GM12892 (cell line): Measurements from ENCODE around the gene CLPTM1.
A peak's percentile ranks its signal among the peaks of the same experiment; 100 is the strongest.
"Not testable (repeated sequence)": the region's sequence is repeated elsewhere in the genome, so short reads cannot be mapped to it uniquely, and the experiment has no call there.

ENCODE experiments used
- DNase-seq: peaks from one replicate; pipeline ENCODE4 v3.0.0; 2011; ENCODE audit not compliant: insufficient read length
- FAIRE-seq: peaks from 2 replicates; lab custom pipeline; 2011; peaks lifted over from hg19 to GRCh38; lab: Jason Lieb, UNC
- POLR2A ChIP-seq: IDR thresholded peaks from 2 replicates; pipeline ENCODE4 v1.6.1; 2011; ENCODE audit warnings: low read depth, low read length, control low read depth
- POLR2AphosphoS5 ChIP-seq: IDR thresholded peaks from 2 replicates; pipeline ENCODE4 v1.6.1; 2011; ENCODE audit warnings: low read depth, low read length, control low read depth
- TAF1 ChIP-seq: IDR thresholded peaks from 2 replicates; pipeline ENCODE4 v1.6.1; 2011; ENCODE audit warnings: low read depth, mild to moderate bottlenecking, control low read depth, low read length, borderline replicate concordance

CLPTM1 gene

GRCh38 chr19:44924243-44924725 is 30.9 kb upstream of the CLPTM1 start:
- DNase-seq = no peak
- no peak for FAIRE-seq
- TF ChIP-seq POLR2A = no peak
- TF ChIP-seq TAF1 = no peak
- no peak for TF ChIP-seq POLR2AphosphoS5

GRCh38 chr19:44925114-44925891 is 29.9 kb upstream of the CLPTM1 start:
- TF ChIP-seq TAF1 (no peak), POLR2A (no peak), POLR2AphosphoS5 (no peak)
- FAIRE-seq (no peak), DNase-seq (no peak)

GRCh38 chr19:44926245-44927077 is 28.7 kb upstream of the CLPTM1 start:
- FAIRE-seq, DNase-seq: not testable (repeated sequence)

- FAIRE-seq (no peak), DNase-seq (no peak)
- TF ChIP-seq POLR2A (no peak), TAF1 (no peak), POLR2AphosphoS5 (no peak)
Measured at GRCh38 chr19:44927746-44928145, 27.4 kb upstream of the CLPTM1 start.

GRCh38 chr19:44930088-44930487 is 25.1 kb upstream of the CLPTM1 start:
- FAIRE-seq (no peak), DNase-seq (no peak)
- TF ChIP-seq TAF1 (no peak), POLR2A (no peak), POLR2AphosphoS5 (no peak)

- TF ChIP-seq TAF1 (no peak), POLR2AphosphoS5 (no peak), POLR2A (no peak)
- DNase-seq = no peak
- no peak for FAIRE-seq
Measured at GRCh38 chr19:44931541-44931940, 23.6 kb upstream of the CLPTM1 start.

GRCh38 chr19:44939668-44940067 is 15.5 kb upstream of the CLPTM1 start:
- FAIRE-seq = no peak
- DNase-seq = no peak
- no peak for TF ChIP-seq TAF1
- no peak for TF ChIP-seq POLR2A
- TF ChIP-seq POLR2AphosphoS5 = no peak

GRCh38 chr19:44942067-44942571 is 13.1 kb upstream of the CLPTM1 start, which contains the start of gene APOC4:
APOC4 (plus strand) TSS chr19:44942237; CDS start chr19:44942278, 41 bp downstream.
- no peak for TF ChIP-seq POLR2A
- no peak for TF ChIP-seq TAF1
- TF ChIP-seq POLR2AphosphoS5 = no peak
- DNase-seq (no peak), FAIRE-seq (no peak)

- DNase-seq = peak; percentile 82
- TF ChIP-seq POLR2AphosphoS5 (0 out of 2 replicates have a peak, but pooled peaks have one; percentile 29), TAF1 (no peak), POLR2A (peak; percentile 52; the same call in 1 of the 2 replicates)
- peak; percentile 24 for FAIRE-seq
Measured at GRCh38 chr19:44943801-44944249, 11.4 kb upstream of the CLPTM1 start.

- DNase-seq (no peak), FAIRE-seq (no peak)
- TF ChIP-seq POLR2A (no peak), POLR2AphosphoS5 (no peak), TAF1 (no peak)
Measured at GRCh38 chr19:44947041-44947581, 8.1 kb upstream of the CLPTM1 start.

GRCh38 chr19:44948237-44948636 is 6.9 kb upstream of the CLPTM1 start:
- no peak for TF ChIP-seq POLR2A
- TF ChIP-seq TAF1 = no peak
- TF ChIP-seq POLR2AphosphoS5 = no peak
- no peak for DNase-seq
- FAIRE-seq = no peak

- no peak for TF ChIP-seq POLR2A
- no peak for TF ChIP-seq POLR2AphosphoS5
- no peak for TF ChIP-seq TAF1
- no peak for DNase-seq
- FAIRE-seq = no peak
Measured at GRCh38 chr19:44948763-44949374, 6.3 kb upstream of the CLPTM1 start.
